GM18858 (cell line): Measurements from ENCODE around the gene LMTK2.
A peak's percentile ranks its signal among the peaks of the same experiment; 100 is the strongest.

ENCODE experiments used
- ATAC-seq: cut with Tn5 transposase; IDR thresholded peaks from one replicate; pipeline ENCODE4 v1.9.1; 2021; ENCODE audit not compliant: unreplicated experiment

LMTK2 gene

GRCh38 chr7:98202367-98203195 is 95.9 kb downstream of the LMTK2 start:
- ATAC-seq = peak; percentile 89

- ATAC-seq = peak; percentile 27
Observed at GRCh38 chr7:98203261-98203963, 96.8 kb downstream of the LMTK2 start.

- ATAC-seq = no peak
Observed at GRCh38 chr7:98203964-98204605, 97.4 kb downstream of the LMTK2 start.

- ATAC-seq = no peak
Observed at GRCh38 chr7:98204670-98205069, 98.0 kb downstream of the LMTK2 start.

- no peak for ATAC-seq
Observed at GRCh38 chr7:98205162-98205845, 98.6 kb downstream of the LMTK2 start.

GRCh38 chr7:98206451-98207330 is 100.0 kb downstream of the LMTK2 start:
- ATAC-seq = no peak

GRCh38 chr7:98209166-98209920 is 102.7 kb downstream of the LMTK2 start:
- ATAC-seq = no peak

- no peak for ATAC-seq
Observed at GRCh38 chr7:98210513-98211220, 104.0 kb downstream of the LMTK2 start.

- no peak for ATAC-seq
Observed at GRCh38 chr7:98211221-98211675, 104.6 kb downstream of the LMTK2 start, which contains the start of gene BHLHA15. BHLHA15 (plus strand) TSS chr7:98211439; CDS start chr7:98212310, 871 bp downstream.

GRCh38 chr7:98211676-98212531 is 105.2 kb downstream of the LMTK2 start:
- ATAC-seq = no peak

- no peak for ATAC-seq
Observed at GRCh38 chr7:98212532-98213041, 105.9 kb downstream of the LMTK2 start.

GRCh38 chr7:98213296-98213887 is 106.7 kb downstream of the LMTK2 start:
- ATAC-seq = no peak

- no peak for ATAC-seq
Observed at GRCh38 chr7:98213888-98214810, 107.5 kb downstream of the LMTK2 start.

- ATAC-seq = no peak
Observed at GRCh38 chr7:98214811-98215321, 108.2 kb downstream of the LMTK2 start.

- ATAC-seq = no peak
Observed at GRCh38 chr7:98215561-98216495, 109.2 kb downstream of the LMTK2 start.
